GM12878 (cell line): ENCODE data around the gene ARHGAP26.

ENCODE experiments used
- HDAC2 ChIP-seq: fragments of 200-600 bp; sonication (generic); IDR thresholded peaks from 2 replicates; pipeline ENCODE4 v1.6.1; 2017
- PAX5 ChIP-seq: IDR thresholded peaks from 2 replicates; pipeline ENCODE4 v1.6.1; 2011; ENCODE audit warnings: low read depth, low read length, borderline replicate concordance
- TF ChIP-seq, protein P1 (sequence below), 3 experiments: IDR thresholded peaks in 2 of 3; conservative IDR thresholded peaks in 1 of 3; 2 replicates each; pipeline ENCODE4 v1.5.1; 2011; ENCODE audit warnings: low read depth in 3 of 3, low read length in 3 of 3, mild to moderate bottlenecking in 3 of 3, control low read depth in 2 of 3, moderate library complexity in 2 of 3, inconsistent platforms in 1 of 3, mixed read lengths in 1 of 3; ENCODE audit not compliant: control insufficient read depth in 2 of 3, insufficient read depth in 1 of 3; ENCODE audit errors: extremely low read depth in 1 of 3

DNA sequence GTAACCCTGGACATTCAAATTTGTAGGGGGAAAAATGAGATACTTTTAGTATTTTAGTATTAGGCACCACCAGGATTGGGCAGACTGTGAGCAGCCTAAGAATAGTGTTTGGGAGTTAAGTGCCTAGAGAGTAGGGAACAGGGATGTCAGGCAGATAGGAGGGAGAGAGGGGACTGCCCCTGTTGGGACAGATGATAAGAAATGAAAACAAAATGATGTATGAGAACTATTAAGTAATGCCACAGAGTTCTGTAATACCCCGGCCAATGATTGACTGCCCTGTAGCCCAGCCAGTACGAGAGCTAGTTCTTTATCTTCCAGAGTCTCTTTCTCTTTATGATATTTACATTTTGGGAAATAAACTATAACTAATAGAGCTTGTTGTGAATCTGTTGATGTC, 24.4 kb downstream of the ARHGAP26 start:
- TF ChIP-seq HDAC2 (no peak), PAX5 (no peak)
- TF ChIP-seq, protein P1, sequence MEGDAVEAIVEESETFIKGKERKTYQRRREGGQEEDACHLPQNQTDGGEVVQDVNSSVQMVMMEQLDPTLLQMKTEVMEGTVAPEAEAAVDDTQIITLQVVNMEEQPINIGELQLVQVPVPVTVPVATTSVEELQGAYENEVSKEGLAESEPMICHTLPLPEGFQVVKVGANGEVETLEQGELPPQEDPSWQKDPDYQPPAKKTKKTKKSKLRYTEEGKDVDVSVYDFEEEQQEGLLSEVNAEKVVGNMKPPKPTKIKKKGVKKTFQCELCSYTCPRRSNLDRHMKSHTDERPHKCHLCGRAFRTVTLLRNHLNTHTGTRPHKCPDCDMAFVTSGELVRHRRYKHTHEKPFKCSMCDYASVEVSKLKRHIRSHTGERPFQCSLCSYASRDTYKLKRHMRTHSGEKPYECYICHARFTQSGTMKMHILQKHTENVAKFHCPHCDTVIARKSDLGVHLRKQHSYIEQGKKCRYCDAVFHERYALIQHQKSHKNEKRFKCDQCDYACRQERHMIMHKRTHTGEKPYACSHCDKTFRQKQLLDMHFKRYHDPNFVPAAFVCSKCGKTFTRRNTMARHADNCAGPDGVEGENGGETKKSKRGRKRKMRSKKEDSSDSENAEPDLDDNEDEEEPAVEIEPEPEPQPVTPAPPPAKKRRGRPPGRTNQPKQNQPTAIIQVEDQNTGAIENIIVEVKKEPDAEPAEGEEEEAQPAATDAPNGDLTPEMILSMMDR (IDR thresholded peaks at IDR 0.05 in 2 of 3, conservative IDR thresholded peaks at IDR 0.05 in 1 of 3; ENCODE audit: control insufficient read depth in 2 of 3, extremely low read depth in 1 of 3, insufficient read depth in 1 of 3, low read depth in 3 of 3, low read length in 3 of 3) = no peak
